ENCODE data around the gene PFKL. TPM values are rescaled to one million over a fixed set of nuclear protein-coding genes. Genes with fewer than 3 reads are reported as not detected.

Gene PFKL
- total RNA-seq, 1 experiment from 2014 or later: 134 TPM

GRCh38 chr21:44286086-44286715 is 13.7 kb upstream of the PFKL start:
- Mint-ChIP-seq H3K9me3 (no peaks in the 10 kb centered on the region), H3K4me3 (no peak overlapping the region), H3K27ac (no peak overlapping the region), H3K4me1 (peaks cover 21% of the 10 kb centered on the region), H3K36me3 (no peaks in the 10 kb centered on the region), H3K27me3 (ENCODE audit: low read depth) (peaks cover 30% of the 10 kb centered on the region)
- ChIA-PET CTCF (interaction anchor here (2.9 kb wide), 1 partner anchor 11 kb away, joined by 22 read pairs; no protein-coding TSS in a partner anchor), POLR2A (interaction anchor here (0.7 kb wide), 1 partner anchor 359 kb away, joined by 4 read pairs; no protein-coding TSS in a partner anchor)
- no peak for TF ChIP-seq PRRX2 (CRISPR knock-in tag; IDR thresholded peaks at IDR 0.05)
- TF ChIP-seq AFF4 (CRISPR knock-in tag; IDR thresholded peaks at IDR 0.05; ENCODE audit: borderline replicate concordance): no peak
- no peak for TF ChIP-seq JAZF1 (CRISPR knock-in tag; IDR thresholded peaks at IDR 0.05)
- no peak for TF ChIP-seq SP1 (CRISPR knock-in tag; conservative IDR thresholded peaks at IDR 0.05)
- no peak for TF ChIP-seq OVOL2 (CRISPR knock-in tag; IDR thresholded peaks at IDR 0.05; ENCODE audit: borderline replicate concordance)
- no peak for TF ChIP-seq ZNF317 (CRISPR knock-in tag; IDR thresholded peaks at IDR 0.05; ENCODE audit: borderline replicate concordance, low read depth)
- TF ChIP-seq EMX1 (CRISPR knock-in tag; IDR thresholded peaks at IDR 0.05): no peak
- no peak for TF ChIP-seq HMGXB4 (CRISPR knock-in tag; IDR thresholded peaks at IDR 0.05)
- no peak for TF ChIP-seq ZNF416 (CRISPR knock-in tag; IDR thresholded peaks at IDR 0.05)
- TF ChIP-seq ZBTB21 (CRISPR knock-in tag; IDR thresholded peaks at IDR 0.05; ENCODE audit: borderline replicate concordance): no peak
- no peak for TF ChIP-seq AR (CRISPR knock-in tag; IDR thresholded peaks at IDR 0.05)
- TF ChIP-seq RORB (CRISPR knock-in tag; IDR thresholded peaks at IDR 0.05): no peak
- ATAC-seq (no peak), DNase-seq (ENCODE audit: low spot score) (no peak)

- ATAC-seq (no peak), DNase-seq (ENCODE audit: low spot score) (no peak)
- ChIA-PET CTCF (interaction anchor here (2.9 kb wide), 1 partner anchor 11 kb away, joined by 22 read pairs; no protein-coding TSS in a partner anchor), POLR2A (interaction anchor here (0.7 kb wide), 1 partner anchor 360 kb away, joined by 4 read pairs; no protein-coding TSS in a partner anchor)
- peaks cover 30% of the 10 kb centered on the region for H3K27me3 Mint-ChIP-seq (ENCODE audit: low read depth)
- H3K36me3 Mint-ChIP-seq: no peaks in the 10 kb centered on the region
- H3K27ac Mint-ChIP-seq: no peak overlapping the region
- no peak overlapping the region for H3K4me3 Mint-ChIP-seq
- H3K9me3 Mint-ChIP-seq: no peaks in the 10 kb centered on the region
- peaks cover 21% of the 10 kb centered on the region for H3K4me1 Mint-ChIP-seq
- TF ChIP-seq E2F4 (CRISPR knock-in tag; IDR thresholded peaks at IDR 0.05; ENCODE audit: borderline replicate concordance, low read depth): no peak
- TF ChIP-seq TP53 (CRISPR knock-in tag; IDR thresholded peaks at IDR 0.05): no peak
- no peak for TF ChIP-seq PREB (CRISPR knock-in tag; IDR thresholded peaks at IDR 0.05; ENCODE audit: borderline replicate concordance)
- no peak for TF ChIP-seq JUN (CRISPR knock-in tag; IDR thresholded peaks at IDR 0.05)
- TF ChIP-seq ZNF396 (CRISPR knock-in tag; IDR thresholded peaks at IDR 0.05; ENCODE audit: borderline replicate concordance): no peak
- no peak for TF ChIP-seq ZBTB43 (CRISPR knock-in tag; IDR thresholded peaks at IDR 0.05)
These were observed 12.9 kb upstream of the PFKL start for GRCh38 chr21:44286716-44287632.

Data from WTC11 (cell line).